GM03348 (cell line): ENCODE data around the gene TPP2.

ENCODE experiments used
- DNase-seq: peaks from one replicate; pipeline ENCODE4 v3.0.0; 2012; ENCODE audit warnings: low spot score

TPP2 gene

DNA sequence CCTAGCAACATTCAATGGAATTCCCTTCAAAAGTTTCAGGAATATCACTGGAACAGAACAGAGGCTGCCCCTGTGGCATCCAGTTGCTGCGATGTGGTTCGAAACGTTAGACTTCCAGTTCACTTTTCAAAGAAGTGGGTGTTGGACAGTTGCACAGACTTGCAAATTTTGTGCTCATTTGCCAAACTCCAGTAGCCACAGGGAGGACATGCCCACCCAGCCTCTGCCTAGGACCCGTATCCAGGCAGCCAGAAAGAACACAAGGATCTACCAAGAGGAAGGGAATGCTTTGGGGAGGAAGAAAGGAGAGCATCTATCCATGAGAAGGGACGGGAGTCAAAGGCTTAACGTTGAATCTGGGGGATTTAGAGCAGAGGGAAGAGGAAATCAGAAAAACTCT is 98.2 kb downstream of the TPP2 start, which contains the start of gene METTL21C:
Gene METTL21C, minus strand, starts transcription at position 108 of the 400 bp plus-strand sequence. CDS start 546 bp downstream, outside the sequence.
- no peak for DNase-seq

DNA sequence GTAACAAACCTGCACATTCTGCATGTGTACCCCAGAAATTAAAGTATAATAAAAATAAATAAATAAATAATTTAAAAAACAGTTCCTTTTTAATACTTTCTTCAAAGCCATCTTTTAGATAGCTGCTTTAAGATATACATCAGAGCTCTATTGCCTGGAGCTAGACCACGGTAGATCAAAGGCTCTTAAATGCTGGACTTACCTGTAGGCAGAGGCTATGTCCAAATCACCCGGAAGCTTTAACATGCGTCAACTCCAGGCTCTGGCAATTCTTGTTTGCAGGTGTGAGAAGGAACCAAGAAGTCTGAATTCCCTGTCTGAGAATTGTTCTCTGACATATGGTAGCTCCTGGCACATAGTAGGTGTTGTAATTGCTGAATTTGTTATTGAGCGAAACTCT is 99.7 kb downstream of the TPP2 start:
- DNase-seq: no peak

DNA sequence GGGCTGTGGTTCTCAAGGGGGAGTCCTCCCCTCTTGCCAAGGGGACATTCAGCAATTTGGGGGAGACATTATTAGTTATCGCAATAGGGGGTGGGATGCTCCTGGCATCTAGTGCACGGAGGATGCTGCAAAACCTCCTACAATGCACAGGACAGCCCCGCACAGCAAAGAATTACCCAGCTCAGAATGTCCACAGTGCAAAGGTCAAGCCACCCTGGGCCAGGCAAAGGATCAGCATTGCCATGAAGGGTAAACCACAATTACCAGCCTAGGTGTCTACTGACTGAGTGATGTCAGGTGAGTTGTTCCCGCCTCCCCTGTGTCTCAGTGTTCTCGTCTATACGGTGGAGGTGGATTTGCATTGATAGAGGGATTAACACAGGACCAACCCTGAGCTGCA is 100.5 kb downstream of the TPP2 start:
- DNase-seq: no peak

DNA sequence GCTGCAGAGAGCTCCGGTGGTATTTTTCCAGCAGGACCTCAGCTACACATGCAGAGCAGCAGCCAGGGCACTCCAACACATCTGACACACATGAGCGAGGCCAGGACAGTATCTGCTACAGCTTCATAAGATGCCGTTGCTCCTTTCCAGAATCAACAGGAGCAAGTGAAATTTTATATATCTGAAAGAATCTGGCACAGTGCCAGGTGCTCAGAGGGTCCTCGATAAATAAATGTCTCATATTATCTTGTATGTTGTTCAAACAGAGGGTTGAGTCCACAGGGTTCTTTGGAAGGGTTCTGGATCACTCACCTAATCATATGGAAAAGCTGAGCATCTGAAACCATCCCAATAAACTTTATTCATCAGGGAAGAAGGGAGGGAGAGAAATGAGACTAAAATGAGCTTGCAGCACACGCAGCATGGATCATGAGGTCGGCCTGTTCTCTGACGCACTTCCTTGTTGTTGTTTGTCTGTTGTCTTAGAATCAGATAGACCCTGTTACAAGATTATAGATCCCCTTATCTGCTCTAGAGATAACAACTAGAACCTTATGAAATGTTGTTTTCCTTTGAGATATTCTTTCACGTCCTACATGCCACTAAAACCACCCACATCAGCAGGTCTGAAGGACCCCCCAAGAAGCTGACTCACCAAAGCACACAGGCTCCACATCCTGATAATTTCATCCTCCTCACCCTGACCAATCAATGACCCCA is 101.3 kb downstream of the TPP2 start:
- DNase-seq: no peak

DNA sequence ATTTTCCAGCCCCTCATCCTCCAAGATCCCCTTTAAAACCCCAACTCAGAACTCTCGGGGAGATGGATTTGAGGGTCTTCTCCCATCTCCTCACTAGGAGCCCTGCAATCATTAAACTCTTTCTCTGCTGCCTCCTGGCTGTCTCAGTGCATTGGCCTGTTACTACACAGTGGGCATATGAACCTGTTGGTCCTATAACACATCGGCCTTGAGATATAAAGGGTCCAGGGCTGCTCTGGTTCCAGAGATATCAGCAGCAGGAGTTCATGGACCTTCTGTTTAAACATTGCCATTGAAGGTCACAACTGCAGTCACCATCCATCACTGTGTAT is 101.8 kb downstream of the TPP2 start:
- no peak for DNase-seq

DNA sequence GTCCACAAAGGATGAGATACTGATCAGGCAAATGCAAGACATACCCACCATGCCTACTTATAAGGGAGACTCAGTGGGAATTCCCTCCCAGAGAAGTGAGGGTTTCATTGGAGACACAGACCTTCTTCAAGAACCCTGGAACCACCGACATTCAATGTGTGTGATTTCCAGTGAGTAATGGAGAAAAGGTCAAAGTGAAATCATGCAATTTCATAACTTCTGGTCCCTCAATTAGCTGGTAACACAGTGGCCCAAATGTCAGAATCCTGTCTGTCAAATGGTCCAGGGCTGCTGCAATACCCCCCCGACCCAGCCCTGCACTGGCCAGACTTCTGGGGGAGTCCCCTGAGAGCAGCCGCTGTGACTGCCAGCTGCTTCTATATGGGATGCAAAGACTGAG is 102.7 kb downstream of the TPP2 start:
- DNase-seq: no peak

DNA sequence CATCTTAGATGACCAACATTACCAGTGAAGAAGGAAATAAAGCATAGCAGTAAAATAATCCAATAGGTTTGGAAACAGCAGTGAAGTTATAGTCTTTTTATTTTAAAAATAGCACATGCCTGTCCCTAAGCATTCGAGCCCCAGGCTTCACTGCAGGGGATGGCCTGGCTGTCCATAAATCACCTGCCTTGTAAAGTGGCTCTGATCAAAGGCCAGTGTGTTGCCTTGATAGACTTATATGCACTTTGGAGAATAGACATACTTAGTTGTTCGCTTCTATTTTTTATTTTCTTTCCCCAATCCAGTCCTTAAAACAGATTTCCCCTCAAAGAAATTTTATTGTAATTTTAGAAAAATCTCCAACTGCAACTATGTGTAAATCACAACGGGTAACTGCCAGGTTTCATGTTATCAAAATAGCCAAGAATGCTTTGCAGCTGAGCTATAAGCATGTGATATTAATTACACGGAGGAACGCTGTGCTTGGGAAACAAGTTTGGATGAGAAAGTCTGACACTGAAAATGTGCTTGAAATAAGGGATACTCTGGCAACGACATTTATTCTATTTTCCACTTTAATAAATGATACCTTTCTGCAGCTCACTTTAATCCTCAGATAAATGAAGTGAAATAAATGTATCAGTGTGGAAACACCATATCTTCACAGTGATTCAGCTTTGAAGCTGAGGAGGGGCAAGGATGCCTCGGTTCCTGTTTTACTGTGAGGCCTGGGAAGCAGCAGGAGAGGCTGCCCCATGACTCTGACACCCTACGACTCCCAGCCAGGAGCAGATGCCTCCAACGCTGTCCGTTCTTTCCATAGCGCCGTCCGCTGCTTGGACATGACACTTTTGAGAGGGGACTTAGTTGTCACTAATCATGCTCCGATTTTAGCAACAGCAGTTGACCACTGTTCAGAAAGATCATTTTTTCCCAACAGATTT is 103.6 kb downstream of the TPP2 start:
- peak; percentile 56 for DNase-seq

DNA sequence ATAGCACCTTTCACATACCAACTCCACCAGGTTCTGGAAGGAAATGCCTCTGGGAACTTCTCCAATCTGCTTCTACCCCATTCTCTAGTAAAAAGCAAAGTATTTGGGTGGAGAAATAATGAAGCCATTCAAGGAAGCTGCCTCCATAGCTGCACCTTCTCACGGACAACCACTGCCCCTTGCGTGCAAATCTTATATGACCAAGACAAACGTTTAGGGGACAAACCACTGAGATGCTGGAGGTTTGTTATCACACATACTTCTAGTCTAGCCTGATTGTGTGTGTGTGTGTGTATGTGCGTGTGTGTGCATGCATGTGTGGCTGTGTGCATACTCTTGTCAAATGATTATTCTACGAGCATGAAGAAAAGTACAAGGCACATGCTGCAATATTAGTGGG is 104.5 kb downstream of the TPP2 start:
- no peak for DNase-seq

DNA sequence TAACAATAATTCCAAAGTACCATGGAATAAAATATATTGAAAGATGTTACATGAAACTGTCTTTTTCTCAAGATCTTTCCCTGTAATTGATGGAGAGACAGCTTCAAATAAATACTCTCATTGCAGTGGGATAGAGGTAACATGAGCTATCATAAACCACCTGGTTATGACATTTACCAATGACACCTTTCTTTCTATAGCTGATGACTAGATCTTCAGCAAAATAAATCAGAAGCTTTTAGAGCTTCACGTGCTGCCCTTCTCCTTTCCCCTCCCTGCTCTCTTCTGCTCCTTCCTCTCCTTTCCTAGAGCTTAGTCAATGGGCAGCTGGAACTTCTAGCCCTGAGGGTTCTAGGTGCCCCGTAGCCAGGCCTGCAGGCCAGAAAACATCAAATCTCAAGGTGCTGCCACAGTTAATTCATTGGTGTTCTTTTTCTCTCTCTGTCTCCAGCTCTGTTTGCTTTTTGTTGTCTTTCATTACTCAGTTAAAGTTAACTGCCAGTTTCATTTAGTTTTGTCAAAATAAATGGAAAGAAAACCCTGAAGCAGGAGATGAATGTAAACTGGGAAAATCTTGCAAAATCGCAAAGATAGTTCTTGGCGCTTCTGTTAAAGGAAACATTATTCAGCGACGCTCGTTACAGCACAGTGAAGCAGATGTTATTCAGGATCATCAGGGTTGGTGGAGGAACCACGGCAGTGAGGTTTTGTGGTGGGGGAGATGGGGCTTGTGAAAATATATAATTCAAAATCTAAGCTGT is 106.4 kb downstream of the TPP2 start:
- no peak for DNase-seq

DNA sequence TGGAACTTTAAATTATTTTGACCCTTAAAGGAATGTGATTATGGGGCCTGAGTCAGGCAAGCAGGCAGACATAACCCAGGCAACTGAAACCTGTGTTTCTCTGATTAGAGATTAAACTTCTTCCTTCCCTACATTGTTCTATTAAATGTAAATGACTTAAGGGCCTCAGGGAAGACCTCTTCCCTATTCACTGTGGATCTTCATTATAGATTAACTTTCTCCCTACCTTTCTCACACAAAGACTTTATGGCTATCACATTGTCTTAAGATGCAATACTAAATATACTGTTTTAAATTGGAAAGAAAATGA is 106.9 kb downstream of the TPP2 start:
- DNase-seq: no peak

DNA sequence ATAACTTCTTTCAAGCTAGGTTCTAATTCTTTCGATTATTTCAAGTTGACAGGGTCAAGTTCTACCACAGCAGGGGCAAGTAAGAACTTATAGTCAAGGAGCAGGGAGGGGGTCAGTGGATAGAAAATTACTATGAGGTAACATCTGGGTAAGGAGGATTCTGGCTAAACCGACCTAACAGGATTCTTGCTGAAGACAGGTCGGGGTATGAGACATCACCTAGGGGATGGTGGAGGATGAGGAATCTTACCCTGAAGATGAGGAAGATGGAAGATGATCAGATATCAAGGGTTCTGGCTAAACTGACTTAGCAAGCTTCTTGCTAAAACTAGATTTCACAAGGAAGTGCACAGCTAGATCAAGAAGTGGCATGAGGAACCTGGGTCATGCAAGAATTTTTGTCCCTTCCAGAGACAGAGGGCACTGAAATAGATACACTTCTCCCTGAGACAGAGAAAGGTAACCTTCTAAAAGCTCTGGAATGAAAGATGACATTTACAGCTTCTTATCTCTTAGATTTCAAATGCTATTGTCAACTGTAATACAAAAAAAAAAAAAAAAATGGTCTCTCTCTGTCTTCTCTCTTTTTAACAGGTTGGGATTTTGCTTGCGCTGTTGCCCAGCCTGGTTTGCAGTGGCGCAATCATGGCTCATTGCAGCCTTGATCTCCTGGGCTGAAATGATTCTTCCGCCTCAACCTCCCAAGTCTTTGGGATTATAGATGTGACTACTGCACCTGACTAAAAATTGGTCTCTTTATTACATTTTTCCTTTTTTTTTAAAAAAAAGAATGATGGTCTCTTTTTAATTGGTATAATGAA is 107.7 kb downstream of the TPP2 start:
- no peak for DNase-seq

DNA sequence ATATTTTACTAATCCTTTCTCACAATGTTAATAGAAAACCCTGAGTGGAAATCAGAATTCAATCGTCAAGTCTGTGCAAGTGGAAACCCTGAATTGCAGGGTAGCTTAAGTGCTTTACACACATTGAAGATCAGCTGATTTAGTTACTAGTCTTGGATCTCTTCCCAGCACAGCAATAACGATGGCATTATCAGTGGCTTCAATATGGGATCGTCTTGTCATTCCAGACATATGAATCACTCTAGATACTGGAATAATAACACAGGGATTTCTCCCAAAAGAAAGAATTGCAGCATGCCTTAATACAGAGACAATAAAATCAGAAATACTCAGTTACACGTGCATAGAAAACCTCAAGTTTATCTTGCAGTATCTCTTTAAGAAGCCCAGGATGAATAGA is 110.7 kb downstream of the TPP2 start:
- peak; percentile 83 for DNase-seq

DNA sequence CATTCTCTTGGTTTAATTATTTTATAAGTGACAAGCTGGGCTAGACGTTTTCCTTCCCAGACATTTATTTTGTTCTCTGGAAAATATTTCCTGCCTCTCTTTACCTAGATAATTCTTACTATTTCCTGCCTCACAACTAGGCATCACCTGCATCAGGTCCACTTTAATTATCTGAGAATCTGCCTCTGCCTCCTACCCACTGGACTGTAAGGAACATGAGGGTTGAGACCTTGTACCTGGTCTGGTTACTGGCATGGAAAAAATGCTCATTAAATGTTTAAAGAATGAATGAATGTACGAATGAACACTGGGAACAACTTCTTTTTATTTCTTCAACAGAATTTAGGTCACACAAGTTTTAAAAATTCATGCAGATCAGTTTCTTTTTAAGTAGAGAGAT is 111.4 kb downstream of the TPP2 start:
- DNase-seq: no peak

DNA sequence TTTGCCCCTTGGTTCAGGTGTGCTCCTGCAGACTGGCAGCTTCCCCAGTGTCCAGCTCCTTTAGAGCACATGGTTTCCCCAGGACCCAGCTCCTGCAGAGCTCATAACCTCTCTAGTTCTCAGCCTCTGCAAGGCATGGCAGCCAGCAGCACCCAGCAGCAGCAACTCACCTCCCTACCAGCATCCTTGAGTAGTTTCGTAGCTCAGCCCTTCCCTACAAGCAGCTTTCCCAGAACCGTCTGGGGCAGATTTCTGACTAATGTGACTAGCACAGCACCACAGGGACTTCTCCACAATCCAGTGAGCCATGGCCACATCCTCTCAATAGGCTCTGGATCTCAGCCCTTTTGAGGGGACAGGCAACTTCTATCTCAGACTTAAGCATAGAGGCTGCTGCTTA is 112.2 kb downstream of the TPP2 start:
- no peak for DNase-seq

DNA sequence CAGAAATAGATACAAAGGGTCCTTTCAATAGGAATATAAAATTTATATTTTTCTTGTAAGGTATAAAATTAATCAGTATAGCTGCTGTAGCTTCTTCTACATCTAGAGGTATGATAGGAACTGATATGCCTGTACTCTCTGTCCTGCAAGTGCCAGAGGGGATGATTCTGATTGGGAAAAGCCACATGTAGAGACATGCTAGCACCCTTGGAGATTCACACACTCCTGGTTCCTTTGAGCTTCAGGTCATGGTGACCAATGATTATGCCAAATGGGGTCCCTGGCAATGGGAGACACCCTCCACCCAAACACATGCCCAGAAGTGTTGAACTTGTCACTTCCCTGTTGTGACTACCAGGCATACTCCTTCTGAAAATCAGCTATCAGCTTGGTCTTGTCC is 112.8 kb downstream of the TPP2 start:
- no peak for DNase-seq

DNA sequence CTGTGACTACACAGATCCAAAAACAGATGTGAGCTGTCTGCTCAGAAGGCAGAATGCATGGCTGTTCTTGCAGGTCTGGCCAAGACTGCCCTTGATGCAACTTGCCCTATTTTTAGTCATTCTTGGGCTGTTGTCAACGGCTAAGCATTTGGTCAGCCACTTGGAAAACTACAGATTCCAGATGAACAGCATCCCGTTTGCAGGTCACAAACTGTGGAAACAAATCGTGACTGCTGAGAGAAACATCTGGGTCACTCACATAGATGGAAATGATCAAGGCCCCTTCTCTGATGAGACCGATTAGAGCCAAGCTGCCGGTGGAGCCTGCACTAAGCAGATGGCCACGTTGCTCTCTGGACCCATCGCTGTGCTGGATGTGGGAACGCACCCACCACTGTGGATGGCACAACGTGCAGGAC is 113.5 kb downstream of the TPP2 start:
- peak; percentile 70 for DNase-seq

DNA sequence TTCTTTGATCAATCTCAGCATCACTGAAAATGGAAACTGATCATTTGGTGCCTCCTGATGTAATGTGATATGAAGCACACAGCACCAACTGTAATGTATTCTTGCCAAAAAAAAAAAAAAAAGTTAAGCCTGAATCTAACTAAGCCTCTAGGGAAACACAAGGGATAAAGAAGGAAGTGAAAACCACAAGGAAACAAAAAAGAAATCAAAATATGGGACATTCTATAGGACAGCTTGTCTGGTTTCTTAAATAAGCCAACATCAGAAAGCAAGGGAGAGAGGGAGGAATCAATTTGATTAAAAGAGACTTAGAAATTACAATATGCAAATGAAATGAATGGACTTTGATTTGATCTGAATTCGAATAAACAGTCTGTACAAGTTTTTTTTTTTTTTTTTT is 118.7 kb downstream of the TPP2 start:
- DNase-seq: no peak

DNA sequence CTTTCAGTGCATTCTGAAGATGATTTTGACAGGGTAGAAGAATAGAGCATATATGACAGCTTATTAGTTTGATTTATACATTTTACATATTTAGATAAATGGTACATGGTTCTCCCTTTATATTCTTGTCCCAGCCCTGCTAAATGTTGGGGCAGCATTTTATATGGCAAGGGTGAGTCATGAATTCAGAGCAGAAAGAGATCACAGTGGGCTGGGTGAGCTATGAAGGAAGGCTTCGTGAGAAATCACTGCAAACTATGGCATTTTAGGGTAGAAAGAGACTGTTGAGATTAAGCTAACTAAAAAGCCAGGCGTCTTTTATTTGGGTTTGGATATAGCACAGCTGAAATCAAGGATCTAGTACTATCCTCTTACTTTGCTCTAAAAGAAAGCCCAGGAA is 122.0 kb downstream of the TPP2 start:
- DNase-seq: no peak

DNA sequence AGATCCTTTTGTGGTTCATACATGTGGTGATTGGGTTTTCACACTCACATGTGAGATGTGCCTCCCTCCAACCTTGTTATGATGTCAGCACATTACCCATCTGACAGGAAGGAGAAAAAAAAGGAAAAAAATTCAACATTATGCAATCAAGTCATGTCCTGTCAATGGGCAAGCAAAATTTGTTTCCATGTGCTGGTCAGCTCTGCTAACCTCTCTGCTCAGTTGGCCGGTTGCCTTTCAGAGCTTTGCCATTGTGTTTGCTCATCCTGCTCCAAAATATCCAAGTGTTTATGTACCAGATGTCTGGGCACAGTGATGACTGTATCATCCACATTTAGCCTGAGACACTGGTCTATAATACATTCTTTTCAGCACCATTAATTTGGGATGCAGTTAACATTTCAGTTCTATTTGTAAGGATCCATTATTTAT is 125.0 kb downstream of the TPP2 start:
- peak; percentile 59 for DNase-seq

DNA sequence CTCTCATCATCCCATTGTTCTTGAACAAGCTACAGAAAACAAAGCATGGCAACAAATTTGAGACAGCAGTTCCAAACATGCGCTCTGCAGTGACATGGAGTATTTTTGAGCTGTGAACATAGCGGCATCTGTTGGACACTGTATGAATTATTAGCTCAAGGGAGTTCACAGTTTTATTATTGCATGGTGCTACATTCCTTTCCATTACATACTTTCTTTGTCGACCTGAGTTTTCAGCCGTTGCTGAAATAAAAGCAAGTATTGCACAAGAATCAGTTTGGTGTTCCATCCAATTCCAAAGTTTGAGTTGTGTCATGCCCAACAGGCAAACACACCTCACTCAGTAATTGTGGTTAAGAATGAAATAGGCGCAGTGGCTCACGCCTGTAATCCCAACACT is 128.1 kb downstream of the TPP2 start:
- peak; percentile 77 for DNase-seq

DNA sequence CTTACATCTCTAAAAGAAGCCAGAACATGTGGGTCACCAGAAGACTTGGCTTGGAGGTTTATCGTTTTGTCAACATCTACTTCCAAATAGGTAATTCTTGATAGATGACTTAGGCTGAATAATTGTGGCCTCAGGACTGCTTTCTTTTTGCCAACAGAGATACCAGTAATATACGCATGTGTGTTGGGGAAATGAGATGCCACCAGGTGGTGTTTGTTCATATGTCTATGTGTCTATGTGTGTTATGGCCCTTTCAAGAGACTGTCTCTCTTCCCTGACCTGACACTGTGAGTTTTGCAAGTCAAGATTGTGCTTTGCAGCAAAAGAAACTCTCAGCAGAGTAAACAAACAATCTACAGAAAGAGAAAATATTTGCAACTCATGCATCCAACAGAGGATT is 129.6 kb downstream of the TPP2 start:
- no peak for DNase-seq
